Gastroesophageal sphincter (tissue), 4 donors: ENCODE measurements around the gene ZNF444. TPM values are rescaled to one million over a fixed set of nuclear protein-coding genes. Genes with fewer than 3 reads are reported as not detected.

Experiments
- ATAC-seq: fragments of 150-250 bp; one replicate; pipeline ENCODE4 v1.9.1; 2016; ENCODE audit warnings: mild to moderate bottlenecking, moderate library complexity
- H3K27ac ChIP-seq, 4 donors: fragments of 200-600 bp; sonication (generic) in 3 of 4; 1 replicate in 3 of 4; 2 replicates in 1 of 4; pipeline ENCODE4 v1.5.1; 2016 to 2019
- H3K27me3 ChIP-seq: fragments of 200-600 bp; sonication (generic); one replicate; pipeline ENCODE4 v1.5.1; 2019
- H3K36me3 ChIP-seq, 2 donors: fragments of 200-600 bp; sonication (generic); one replicate each; pipeline ENCODE4 v1.5.1; 2019; ENCODE audit warnings: control low read depth in 1 of 2
- H3K4me1 ChIP-seq, 3 donors: fragments of 200-600 bp; sonication (generic); 1 replicate in 2 of 3; 2 replicates in 1 of 3; pipeline ENCODE4 v1.5.1; 2016 to 2019; ENCODE audit warnings: control low read depth in 2 of 3
- H3K4me3 ChIP-seq, 2 donors: fragments of 200-600 bp; sonication (generic); one replicate each; pipeline ENCODE4 v1.5.1; 2019; ENCODE audit warnings: mild to moderate bottlenecking in 1 of 2, moderate library complexity in 1 of 2
- H3K9me3 ChIP-seq, 3 donors: fragments of 200-600 bp; sonication (generic); one replicate each; pipeline ENCODE4 v1.5.1; 2017 to 2019; ENCODE audit warnings: control low read depth in 2 of 3
- CTCF ChIP-seq, 4 experiments: fragments of 200-600 bp in 2 of 4; fragments of 450-650 bp in 2 of 4; sonication (generic) in 1 of 4; IDR thresholded peaks; one replicate each; pipeline ENCODE4 v1.5.1; 2017 to 2019; ENCODE audit warnings: antibody characterized with exemption in 4 of 4, mild to moderate bottlenecking in 2 of 4, moderate library complexity in 2 of 4
- EP300 ChIP-seq: sonication (generic); formaldehyde crosslinking; IDR thresholded peaks from one replicate; pipeline ENCODE4 v1.6.1; 2017; ENCODE audit warnings: antibody characterized with exemption, mild to moderate bottlenecking
- POLR2A ChIP-seq, 2 donors: fragments of 450-650 bp; IDR thresholded peaks; one replicate each; pipeline ENCODE4 v1.6.1; 2017; ENCODE audit warnings: antibody characterized with exemption in 2 of 2, mild to moderate bottlenecking in 2 of 2, moderate library complexity in 1 of 2
- POLR2AphosphoS5 ChIP-seq: sonication (generic); formaldehyde crosslinking; IDR thresholded peaks from one replicate; pipeline ENCODE4 v1.6.1; 2017; ENCODE audit warnings: antibody characterized with exemption
- WGBS, 2 donors: methylation state at CpG; one replicate each; pipeline ENCODE4 v1.1.5; 2018; ENCODE audit warnings: low coverage in 1 of 2; 5-methylcytosine and 5-hydroxymethylcytosine counted together
- total RNA-seq, 4 donors: library from RNA; depleted of rRNA; stranded (reverse); fragments of >200 nt; gene quantifications; one replicate each; pipeline ENCODE4 v1.1.0, GENCODE V29; 2016

The ZNF444 gene
- total RNA-seq, 4 donors from 2014 or later = 36.2 to 57.9 (median 41.3) TPM

GRCh38 chr19:56124578-56124977 lies 16.5 kb upstream of the ZNF444 start:
- Histone ChIP-seq H3K27ac (no peak overlapping the region), H3K27me3 (no peaks in the 10 kb centered on the region), H3K4me3 (no peak overlapping the region), H3K4me1 (peaks cover 0 to 17% (median 6%) of the 10 kb centered on the region in 3 donors), H3K9me3 (no peaks in the 10 kb centered on the region), H3K36me3 (no peaks in the 10 kb centered on the region)
- ATAC-seq = no peak
- TF ChIP-seq POLR2A (IDR thresholded peaks at IDR 0.05) (no peak), POLR2AphosphoS5 (no peak), EP300 (no peak), CTCF (IDR thresholded peaks at IDR 0.05) (no peak)
- 80 to 95% methylated on average over 4 of the region's 4 CpGs for WGBS, 2 donors

- Histone ChIP-seq H3K27ac (no peak overlapping the region), H3K4me3 (no peak overlapping the region), H3K27me3 (no peaks in the 10 kb centered on the region), H3K9me3 (no peaks in the 10 kb centered on the region), H3K36me3 (no peaks in the 10 kb centered on the region), H3K4me1 (peaks cover 0 to 8% (median 0%) of the 10 kb centered on the region in 3 donors)
- ATAC-seq = no peak
- WGBS, 2 donors = 70 to 78% methylated on average over 6 to 8 of the region's 16 CpGs
- no peak for TF ChIP-seq POLR2AphosphoS5
- TF ChIP-seq CTCF (IDR thresholded peaks at IDR 0.05) = no peak
- TF ChIP-seq EP300 = no peak
- no peak for TF ChIP-seq POLR2A (IDR thresholded peaks at IDR 0.05)
Measured at GRCh38 chr19:56125806-56126590, 15.1 kb upstream of the ZNF444 start.

GRCh38 chr19:56126983-56127780 lies 13.9 kb upstream of the ZNF444 start:
- TF ChIP-seq POLR2A (IDR thresholded peaks at IDR 0.05) (no peak), CTCF (IDR thresholded peaks at IDR 0.05) (no peak), POLR2AphosphoS5 (no peak), EP300 (no peak)

GRCh38 chr19:56130006-56130405 lies 11.1 kb upstream of the ZNF444 start:
- TF ChIP-seq CTCF (IDR thresholded peaks at IDR 0.05) (no peak), POLR2A (IDR thresholded peaks at IDR 0.05) (no peak), POLR2AphosphoS5 (no peak), EP300 (no peak)
- no peaks in the 10 kb centered on the region for H3K27me3 ChIP-seq
- no peak for ATAC-seq
- peaks cover 0 to 31% (median 0%) of the 10 kb centered on the region in 3 donors for H3K4me1 ChIP-seq
- no peaks in the 10 kb centered on the region for H3K36me3 ChIP-seq
- no peaks in the 10 kb centered on the region for H3K9me3 ChIP-seq
- 78 to 80% methylated on average over 7 of the region's 7 CpGs for WGBS, 2 donors
- H3K4me3 ChIP-seq = no peak overlapping the region
- H3K27ac ChIP-seq = no peak overlapping the region

More at GRCh38 chr19:56126983-56127780, 13.9 kb upstream of the ZNF444 start:
- H3K27ac ChIP-seq = no peak overlapping the region
- H3K27me3 ChIP-seq = no peaks in the 10 kb centered on the region
- no peaks in the 10 kb centered on the region for H3K9me3 ChIP-seq
- no peak overlapping the region for H3K4me3 ChIP-seq
- ATAC-seq = no peak
- H3K36me3 ChIP-seq = no peaks in the 10 kb centered on the region
- WGBS, 2 donors = 84 to 88% methylated on average over 8 of the region's 19 CpGs
- peaks cover 0 to 10% (median 0%) of the 10 kb centered on the region in 3 donors for H3K4me1 ChIP-seq
